GM19468 (cell line): ENCODE data around the gene USP40.

ENCODE experiments used
- ATAC-seq: cut with Tn5 transposase; IDR thresholded peaks from one replicate; pipeline ENCODE4 v1.9.1; 2021; ENCODE audit warnings: mild to moderate bottlenecking, moderate library complexity, moderate number of reproducible peaks; ENCODE audit not compliant: unreplicated experiment; ENCODE audit errors: extremely low read depth

USP40 gene

DNA sequence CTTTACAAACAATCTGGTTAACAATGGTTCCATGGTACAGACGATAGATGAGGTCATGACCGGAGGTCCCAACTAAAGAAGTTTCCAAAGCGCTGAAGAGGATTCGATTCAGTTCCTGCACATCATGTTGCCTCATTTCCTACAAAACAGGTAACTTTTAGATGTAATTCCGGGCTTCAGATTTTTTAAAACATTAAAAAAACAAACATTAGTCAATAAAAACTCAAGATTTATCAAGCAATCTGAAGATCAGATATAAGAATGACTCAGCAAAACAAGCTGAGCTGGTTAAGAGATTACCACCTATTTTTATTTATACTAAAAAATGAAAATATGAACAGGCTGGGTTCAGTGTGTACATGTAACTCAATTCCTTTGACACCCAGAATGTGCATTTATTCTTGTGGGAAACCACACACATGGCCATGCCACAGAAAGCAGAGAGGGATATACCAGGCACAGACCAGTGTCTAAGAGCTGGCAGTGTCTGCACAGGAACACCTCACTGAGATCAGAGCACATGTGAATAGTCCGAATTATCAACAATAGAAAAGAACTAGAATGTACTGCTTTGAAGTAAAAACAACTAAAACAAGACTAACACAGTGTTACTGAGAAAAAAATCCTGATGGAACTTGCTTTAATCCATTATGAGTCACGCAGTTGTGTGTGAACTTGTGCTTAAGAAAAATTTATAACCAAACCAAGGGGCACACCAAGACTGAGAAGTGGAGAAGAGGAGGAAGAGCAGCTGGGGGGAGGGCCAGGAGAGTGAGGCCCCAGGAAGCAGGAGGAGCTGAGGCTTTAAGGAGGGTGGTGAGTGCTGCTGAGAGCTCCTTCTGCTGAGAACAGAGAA is 9.5 kb downstream of the USP40 start:
- ATAC-seq, result no peak

DNA sequence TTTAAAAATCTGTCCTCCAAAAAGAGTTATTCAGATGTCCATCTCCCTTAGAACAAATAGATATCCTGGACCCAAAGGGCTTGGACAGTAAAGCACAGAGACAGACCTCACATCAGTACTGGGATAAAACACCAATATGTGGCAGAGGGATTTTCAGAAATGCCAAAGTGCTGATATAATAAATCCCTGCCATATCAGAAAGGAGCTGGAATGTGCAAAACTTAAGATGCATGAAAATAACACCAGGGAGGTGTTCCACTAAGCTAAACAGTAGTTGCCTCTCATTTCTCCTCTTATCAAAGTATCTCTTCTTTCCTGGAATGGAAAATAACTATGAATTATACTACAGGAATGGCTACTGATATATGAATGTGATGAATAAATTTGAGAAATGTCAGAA is 13.2 kb downstream of the USP40 start:
- ATAC-seq, result no peak

DNA sequence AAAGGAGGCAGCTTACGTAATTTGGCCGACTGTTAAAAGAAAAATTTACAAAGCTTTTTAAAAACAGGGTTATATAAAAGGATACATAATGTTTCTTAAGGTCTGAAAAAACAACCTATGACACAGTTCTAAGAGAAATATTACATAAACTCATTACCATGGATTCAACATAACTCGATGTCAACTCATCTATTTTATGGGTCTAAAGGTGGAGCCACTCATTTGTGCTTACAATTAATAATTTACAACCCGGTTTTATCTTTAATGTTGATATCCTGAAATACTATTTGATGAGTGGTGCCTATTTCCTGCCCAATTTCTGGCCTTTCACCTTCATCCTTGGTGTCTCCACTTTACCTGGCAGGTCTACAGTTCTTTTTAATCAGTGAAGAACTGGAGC is 15.1 kb downstream of the USP40 start:
- ATAC-seq, result no peak

DNA sequence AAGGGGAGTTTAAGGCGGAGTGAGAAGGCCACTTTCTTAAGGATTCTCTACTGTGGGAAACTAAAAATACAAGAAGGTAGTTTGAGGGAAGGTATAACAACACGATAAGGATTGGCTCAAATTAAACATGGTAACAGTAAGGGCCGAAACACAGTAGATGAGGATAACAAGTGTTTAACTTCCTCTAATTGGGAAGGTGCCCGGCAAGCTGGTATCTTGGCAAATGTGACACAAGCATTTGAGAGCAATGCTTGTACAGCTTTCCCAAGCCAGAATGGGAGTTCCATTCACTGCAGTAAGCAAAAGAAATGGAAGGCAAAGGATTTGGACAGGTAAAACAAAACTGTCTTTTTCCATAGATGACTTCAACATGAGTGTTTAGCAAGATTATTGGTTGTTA is 19.8 kb downstream of the USP40 start:
- ATAC-seq, result no peak

DNA sequence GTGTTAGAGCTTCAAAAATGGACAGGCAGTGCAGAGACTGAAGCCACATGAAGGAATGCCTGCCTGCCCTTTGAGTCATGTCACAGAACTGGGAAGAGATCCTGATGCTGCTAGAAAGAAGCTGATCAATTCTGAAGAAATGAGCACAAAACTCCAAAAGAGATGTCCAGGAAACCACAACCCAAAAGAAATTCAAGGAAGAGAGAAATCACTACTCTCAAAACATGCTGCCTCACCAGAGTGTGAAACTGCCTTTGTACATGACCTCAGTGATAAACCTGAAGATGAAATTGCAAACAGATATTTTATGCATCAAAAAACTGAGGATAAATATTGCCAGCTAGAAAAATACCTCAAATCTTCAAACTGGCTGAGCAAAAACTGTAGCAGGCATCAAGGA is 20.5 kb downstream of the USP40 start:
- ATAC-seq, result no peak

DNA sequence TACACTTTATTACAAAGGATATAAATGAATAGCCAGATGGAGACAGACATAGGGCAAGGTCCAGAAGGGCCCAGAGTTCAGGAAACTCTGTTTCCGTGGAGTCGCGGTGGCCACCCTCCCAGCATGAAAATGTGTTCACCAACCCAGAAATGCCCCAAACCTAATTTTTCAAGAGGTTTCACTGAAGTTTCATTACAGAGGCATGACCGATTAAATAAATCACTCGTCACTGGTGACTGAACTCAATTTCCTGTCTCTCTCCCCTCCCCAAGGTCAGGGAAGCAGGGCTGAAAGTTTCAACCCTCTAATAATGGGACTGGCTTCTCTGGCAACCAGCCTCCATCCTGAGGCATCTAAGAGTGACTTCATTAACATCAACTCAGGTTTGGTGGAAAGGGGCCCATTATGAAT is 22.4 kb downstream of the USP40 start:
- no peak for ATAC-seq

DNA sequence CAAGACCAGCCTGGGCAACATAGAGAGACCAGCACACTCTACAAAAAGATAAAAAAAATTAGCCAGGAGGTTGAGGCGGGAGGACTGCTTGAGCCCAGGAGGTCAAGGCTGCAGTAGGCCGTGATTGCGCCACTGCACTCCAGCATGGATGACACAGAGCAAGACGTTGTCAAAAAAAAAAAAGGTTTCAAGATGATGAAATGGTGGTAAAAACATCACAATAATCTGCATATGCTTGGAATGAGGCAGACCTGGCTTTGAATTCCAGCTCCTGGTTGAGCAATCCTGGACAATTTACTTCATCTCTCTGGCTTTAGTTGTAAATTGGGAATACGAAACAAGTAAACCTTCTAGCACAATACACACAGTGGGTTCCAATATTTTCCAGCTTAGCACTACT is 24.1 kb downstream of the USP40 start:
- no peak for ATAC-seq

DNA sequence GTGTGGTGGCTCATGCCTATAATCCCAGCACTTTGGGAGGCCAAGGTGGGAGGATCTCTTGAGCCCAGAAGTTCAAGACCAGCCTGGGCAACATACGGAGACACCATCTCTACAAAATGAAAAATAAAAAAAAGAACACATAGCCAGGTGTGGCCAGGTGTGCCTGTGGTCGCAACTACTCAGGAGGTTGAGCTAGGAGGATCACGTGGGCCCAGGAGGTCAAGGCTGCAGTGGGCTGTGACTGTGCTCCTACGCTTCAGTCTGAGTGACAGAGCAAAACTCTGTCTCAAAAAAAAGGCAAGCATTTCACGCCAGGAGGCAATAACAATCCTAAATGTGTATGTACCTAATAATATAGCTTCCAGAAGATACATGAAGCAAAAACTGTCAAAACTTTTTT is 27.8 kb downstream of the USP40 start:
- ATAC-seq, result no peak

DNA sequence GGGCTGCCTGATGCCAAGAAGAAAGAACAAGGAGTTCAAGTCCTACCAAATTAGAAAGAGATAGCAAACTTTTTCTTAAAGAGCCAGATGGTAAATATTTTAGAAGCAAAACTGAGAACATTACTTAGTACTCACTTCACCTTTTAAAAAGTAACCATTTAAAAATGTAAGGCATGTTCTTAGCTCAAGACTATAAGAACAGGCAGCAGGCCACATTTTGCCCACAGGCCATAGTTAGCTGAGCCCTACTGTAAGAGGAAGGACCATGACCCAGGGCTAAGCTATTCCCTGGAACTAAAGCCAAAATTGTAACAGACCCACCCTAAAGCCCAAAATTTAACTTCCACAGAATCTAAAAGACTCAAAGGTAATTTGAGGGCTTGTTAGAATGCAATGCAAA is 31.3 kb downstream of the USP40 start:
- no peak for ATAC-seq

DNA sequence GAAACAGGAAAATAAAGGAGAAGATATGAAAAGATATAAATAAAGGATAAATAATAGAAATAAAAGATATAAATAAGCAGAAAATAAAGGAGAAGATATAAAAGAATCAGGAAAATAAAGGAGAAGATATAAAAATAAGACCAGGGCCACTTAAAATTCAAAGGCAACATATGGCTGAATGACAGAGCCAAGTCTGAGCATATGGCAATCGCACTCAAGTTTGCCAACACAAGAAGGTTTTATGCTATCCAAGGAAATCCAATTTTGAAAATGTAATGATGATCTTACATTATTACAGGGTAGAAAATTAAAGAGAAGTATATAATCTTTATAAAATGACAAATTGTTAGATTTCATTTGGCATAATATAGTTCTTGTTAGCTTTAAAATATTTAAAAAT is 33.6 kb downstream of the USP40 start:
- ATAC-seq, result no peak

DNA sequence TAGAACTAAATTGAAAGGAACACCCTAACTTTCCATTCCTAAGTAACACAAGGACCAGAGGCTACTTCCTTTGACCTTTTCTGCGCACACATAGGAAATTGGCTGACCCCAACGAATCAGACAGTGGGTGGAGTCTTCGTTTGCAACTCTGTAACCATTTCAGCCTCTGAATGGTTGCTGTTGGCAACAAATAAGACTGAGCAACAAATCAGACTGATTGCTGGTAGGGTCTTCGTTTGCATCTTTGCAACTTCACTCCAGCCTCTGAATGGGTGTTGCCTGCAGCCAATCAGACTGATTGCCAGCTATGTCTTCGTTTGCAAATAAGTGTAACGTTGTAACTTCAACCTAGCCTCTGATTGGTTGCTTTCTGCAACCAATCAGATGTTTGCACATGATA is 34.6 kb downstream of the USP40 start:
- ATAC-seq, result no peak

DNA sequence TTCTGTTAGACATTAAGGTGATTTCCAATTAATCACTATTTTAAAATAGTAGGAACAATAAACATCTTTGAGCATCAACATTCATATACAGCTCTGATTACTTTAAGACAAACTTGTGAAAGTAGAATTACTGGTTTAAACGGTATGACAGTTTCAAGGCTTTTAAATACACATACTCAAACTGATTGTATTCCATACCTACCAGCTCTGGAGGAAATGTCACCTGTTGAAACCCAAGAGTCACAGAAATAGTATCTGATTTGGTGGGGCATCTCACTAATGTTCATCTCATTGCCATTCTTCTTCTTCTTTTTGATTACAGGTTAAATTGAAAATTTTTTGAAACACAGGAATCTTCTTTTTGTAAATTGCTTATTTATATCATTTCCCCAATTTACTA is 36.2 kb downstream of the USP40 start:
- ATAC-seq, result no peak

DNA sequence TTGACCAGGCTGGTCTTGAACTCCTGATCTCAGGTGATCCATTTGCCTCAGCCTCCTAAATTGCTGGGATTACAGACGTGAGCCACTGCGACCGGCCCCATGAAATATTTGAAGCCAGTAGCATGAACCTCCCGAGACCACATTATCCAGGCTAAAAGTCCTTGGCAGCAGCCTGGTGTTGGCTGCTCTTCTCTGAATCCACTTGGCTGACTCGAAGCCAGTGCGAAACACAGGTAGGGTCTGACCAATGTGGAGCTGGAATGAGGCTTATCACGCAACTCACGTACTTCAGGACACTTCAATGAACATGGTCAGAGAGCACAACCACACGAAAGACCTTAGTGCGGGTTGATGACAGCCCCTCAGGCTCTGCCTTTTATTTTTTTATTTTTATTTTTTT is 38.4 kb downstream of the USP40 start:
- no peak for ATAC-seq

DNA sequence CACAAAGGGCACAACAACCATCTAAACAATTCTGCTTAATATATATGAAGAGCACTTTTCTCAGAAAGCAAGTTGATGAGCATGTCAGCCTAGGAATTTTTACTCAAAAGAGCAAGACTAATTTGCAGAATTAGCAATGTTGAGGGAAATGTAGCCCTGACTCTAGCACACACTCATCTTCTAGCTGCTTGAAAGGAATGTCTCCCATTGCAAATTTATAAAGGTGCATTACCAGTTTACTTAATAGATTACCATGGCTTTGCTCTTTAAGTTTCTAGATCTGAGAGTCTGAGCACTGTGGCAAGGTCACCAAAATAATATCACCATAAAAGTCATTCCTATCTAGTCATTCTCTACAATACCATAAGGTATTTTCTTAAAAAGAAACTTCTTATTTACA is 40.8 kb downstream of the USP40 start:
- ATAC-seq, result no peak

DNA sequence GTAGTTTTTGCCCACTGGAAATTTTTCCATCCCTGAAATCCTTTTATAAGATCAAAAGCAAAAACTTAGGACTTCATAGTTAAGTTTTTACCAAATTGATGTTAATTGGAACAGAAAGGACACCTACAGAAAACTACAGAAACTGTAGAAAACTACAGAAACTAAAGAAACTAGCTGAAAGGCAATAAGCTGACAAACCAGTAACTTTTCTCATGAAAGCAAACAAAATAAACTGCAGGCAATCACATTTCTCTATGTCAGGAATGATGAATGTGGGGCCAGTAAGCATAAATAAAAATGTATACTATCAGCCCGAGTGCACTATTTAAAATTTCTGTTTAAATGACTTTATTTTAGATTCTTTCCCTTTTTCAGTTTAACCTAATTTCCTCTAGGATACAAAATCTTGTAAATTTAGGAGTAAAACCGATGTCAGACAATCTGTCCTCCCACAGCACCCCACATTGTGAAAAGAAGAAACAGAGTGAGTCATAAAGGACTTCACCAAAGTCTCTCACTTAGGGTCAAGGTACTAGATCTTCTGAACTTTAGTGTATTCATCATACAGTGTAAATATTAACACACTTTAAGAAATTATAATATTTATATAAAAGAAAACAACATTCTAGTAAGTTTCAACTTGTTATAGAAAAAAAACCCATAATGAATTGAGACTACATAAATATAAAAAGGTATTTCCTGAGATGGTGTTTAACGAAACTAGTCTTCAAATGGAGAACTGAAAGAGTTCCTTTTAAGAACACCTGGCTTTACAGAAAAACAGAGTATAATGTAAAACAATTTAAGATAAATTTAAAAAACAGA is 46.6 kb downstream of the USP40 start:
- ATAC-seq, result no peak

DNA sequence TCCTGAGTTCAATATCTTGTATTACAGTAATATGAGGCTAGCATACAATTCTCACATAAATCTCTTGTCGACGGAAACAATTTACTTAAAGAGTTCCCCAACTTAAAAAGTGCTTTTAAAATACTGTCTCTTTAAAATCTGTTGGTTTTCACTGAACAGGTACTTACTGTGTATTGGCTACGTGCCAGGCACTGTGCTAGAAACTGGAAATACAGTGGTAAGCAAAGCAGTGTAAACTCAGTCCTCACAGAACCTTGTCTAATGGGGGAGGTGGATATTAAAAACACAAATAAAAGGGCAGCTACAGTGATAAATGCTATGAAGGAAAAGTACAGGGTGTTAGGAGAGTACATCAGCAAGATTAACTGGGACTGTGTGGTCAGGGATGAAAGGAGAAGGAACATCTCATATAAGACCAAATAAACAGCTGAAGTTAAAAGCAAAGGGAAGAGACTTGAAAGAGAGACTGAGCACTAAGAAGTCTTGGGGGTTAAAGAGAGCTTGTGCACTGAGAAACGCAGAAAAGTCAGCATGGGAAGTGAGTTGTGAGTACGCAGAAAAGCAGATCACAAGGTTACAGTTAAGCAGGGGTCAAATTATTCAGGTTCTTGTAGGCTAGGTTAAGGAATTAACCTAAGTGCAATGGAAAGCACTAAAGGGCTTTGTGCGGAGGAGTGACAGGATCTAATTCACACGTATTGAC is 52.5 kb downstream of the USP40 start:
- no peak for ATAC-seq

DNA sequence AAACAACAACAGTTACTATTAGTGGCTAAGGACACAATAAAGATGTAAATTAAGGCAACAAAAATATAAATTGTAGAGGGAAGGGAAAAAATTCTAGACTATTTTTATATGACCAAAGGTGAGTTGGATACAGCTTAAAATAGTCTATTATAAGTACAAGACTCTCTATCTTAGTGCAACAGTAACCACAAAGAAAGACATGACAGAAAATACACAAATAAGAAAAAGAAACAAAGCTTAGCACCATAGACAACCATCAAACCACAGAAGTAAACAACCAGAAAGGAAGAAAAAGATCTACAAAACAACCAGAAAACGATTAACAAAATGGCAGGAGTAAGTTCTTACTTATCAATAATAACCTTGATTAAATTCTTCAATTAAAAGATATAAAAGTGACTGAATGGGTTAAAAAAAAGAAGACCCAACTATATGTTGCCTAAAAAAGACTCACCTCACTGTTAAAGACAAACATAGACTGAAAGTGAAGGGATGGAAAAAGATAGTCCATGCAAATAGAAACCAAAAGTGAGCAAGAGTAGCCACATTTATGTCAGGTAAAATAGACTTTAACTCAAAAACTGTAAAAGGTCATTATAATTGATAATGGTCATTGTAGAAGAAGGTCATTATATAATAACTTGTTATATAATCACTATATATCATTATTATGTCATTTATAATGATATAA is 62.5 kb downstream of the USP40 start:
- ATAC-seq, result no peak

DNA sequence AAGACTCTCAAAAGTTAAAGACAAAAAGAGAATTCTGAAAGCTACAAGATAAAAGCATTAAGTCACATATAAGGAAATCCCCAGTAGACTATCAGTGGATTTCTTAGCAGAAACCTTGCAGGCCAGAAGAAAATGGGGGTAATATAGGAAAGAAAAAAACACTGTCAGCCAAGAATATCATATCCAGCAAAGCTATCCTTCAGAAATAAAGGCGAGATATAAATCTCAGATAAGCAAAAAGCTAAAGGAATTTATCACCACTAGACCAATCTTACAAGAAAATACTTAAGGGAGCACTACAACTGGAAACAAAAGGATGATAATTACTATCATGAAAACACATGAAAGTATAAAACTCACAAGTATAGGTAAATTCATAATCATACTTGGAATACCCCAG is 63.1 kb downstream of the USP40 start:
- ATAC-seq, result no peak

DNA sequence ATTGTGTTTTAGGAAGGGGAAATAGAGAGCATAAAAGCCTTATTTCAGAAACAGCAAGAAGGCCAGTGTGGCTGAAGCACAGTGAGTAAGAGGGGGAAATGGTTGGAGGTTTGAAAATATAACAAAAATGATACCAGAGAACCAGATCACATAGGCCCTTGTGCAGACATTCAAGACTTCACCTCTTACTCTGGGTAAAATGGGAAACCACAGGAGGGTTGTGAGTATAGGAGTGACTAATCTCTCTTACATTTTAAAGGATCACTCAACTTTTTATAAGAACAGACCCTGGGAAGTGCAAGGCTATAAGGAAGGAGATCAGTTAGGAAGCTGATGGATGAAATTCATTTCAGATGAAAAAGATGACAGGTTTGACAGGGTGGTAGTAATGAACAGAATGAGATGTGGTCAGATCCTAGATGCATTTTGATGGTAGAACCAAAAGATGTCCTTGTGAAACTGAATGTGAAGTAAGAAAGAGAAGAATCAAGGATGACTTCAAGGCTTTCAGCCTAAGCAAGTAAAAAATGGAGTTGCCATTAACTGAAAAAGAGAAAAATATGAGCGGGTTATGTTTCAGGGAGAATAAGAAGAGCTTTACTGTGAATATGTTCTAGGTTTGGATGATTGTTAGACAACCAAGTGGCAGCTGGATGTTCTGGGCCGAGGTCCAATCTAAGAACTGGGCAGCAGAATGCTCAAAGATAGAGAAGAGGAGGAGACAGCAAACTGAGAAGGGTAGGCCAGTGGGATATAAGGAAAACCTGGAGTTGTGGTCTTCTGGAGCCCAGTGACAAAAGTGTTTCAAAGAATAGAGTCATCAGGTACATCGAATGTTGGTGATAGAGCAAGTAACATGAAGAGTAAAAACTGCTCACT is 65.1 kb downstream of the USP40 start:
- no peak for ATAC-seq
